DOHH2 (cell line): ENCODE measurements around the gene IL1R1.

Source experiments
- H3F3A ChIP-seq: fragments of 200-600 bp; sonication (generic), shearing (Covaris generic); 2 replicates; pipeline ENCODE4 v1.6.0; 2016; ENCODE audit warnings: antibody characterized with exemption, mild to moderate bottlenecking; ENCODE audit not compliant: control insufficient read depth, insufficient read depth
- H3K27ac ChIP-seq: fragments of 200-600 bp; sonication (generic); 2 replicates; pipeline ENCODE4 v1.5.1; 2014; ENCODE audit warnings: low read depth, mild to moderate bottlenecking, low read length, moderate library complexity
- H3K27me3 ChIP-seq: fragments of 200-600 bp; sonication (generic); 2 replicates; pipeline ENCODE4 v1.6.1; 2014; ENCODE audit warnings: mild to moderate bottlenecking, low read length, mixed read lengths; ENCODE audit not compliant: control insufficient read depth
- H3K36me3 ChIP-seq: fragments of 200-600 bp; sonication (generic); 2 replicates; pipeline ENCODE4 v1.6.1; 2014; ENCODE audit warnings: mild to moderate bottlenecking, low read length, moderate library complexity, mixed read lengths; ENCODE audit not compliant: control insufficient read depth
- H3K4me1 ChIP-seq: fragments of 200-600 bp; sonication (generic); 2 replicates; pipeline ENCODE4 v1.6.1; 2014; ENCODE audit warnings: mild to moderate bottlenecking, low read length, mixed read lengths; ENCODE audit not compliant: control insufficient read depth
- H3K4me2 ChIP-seq: fragments of 200-600 bp; sonication (generic); 2 replicates; pipeline ENCODE4 v1.6.0; 2014; ENCODE audit warnings: mild to moderate bottlenecking, low read length, moderate library complexity
- H3K4me3 ChIP-seq: fragments of 200-600 bp; sonication (generic); 2 replicates; pipeline ENCODE4 v1.5.1; 2014; ENCODE audit warnings: mild to moderate bottlenecking, low read length, mixed read lengths
- H3K79me2 ChIP-seq: fragments of 200-600 bp; sonication (generic); 2 replicates; pipeline ENCODE4 v1.6.1; 2014; ENCODE audit warnings: mild to moderate bottlenecking, low read length, mixed read lengths; ENCODE audit not compliant: control insufficient read depth
- H3K9me2 ChIP-seq: fragments of 200-600 bp; sonication (generic); replicated peaks from 2 replicates; pipeline ENCODE4 v1.6.1; 2014; ENCODE audit warnings: mild to moderate bottlenecking, low read length, mixed read lengths; ENCODE audit not compliant: control insufficient read depth
- H3K9me3 ChIP-seq: fragments of 200-600 bp; sonication (generic); 2 replicates; pipeline ENCODE4 v1.6.1; 2014; ENCODE audit warnings: antibody characterized with exemption, low read length, mixed read lengths; ENCODE audit not compliant: control insufficient read depth, insufficient read depth
- H4K20me1 ChIP-seq: fragments of 200-600 bp; sonication (generic); 2 replicates; pipeline ENCODE4 v1.6.0; 2014; ENCODE audit warnings: low read depth, mild to moderate bottlenecking, antibody characterized with exemption, low read length, moderate library complexity; ENCODE audit not compliant: control insufficient read depth, insufficient read depth
- CTCF ChIP-seq: fragments of 200-600 bp; sonication (generic); IDR thresholded peaks from one replicate; pipeline ENCODE4 v1.5.1; 2014; ENCODE audit warnings: antibody characterized with exemption, mild to moderate bottlenecking, low read depth, low read length; ENCODE audit not compliant: poor library complexity, severe bottlenecking
- EZH2phosphoT487 ChIP-seq: fragments of 200-600 bp; sonication (generic); IDR thresholded peaks from 2 replicates; pipeline ENCODE4 v1.6.1; 2017; ENCODE audit warnings: borderline replicate concordance, mild to moderate bottlenecking, antibody characterized with exemption, low read length, moderate library complexity, mixed read lengths

The IL1R1 gene

DNA sequence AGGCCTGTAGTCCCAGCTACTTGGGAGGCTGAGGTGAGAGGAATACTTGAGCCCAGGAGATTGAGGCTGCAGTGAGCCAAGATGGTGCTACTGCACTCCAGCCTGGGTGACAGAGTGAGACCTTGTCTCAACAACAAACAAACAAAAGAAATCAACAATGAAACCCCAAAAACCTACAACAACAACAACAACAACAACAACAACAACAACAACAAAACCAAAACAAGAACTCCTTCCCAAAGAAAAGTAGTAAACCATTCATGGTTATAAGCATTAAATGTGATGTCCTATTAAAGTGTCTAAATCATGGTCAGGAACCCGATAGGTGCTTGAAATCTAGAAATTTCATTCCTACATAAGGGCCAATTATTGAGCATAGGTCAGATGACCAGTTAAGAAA is 13.5 kb upstream of the IL1R1 start:
- Histone ChIP-seq H3K9me3 (no peaks in the 10 kb centered on the region), H3K9me2 (no peaks in the 10 kb centered on the region; the same call in 1 of the 2 replicates), H3K4me1 (no peaks in the 10 kb centered on the region), H3K36me3 (no peaks in the 10 kb centered on the region), H4K20me1 (no peaks in the 10 kb centered on the region), H3F3A (no peaks in the 10 kb centered on the region), H3K27me3 (no peaks in the 10 kb centered on the region), H3K27ac (no peak overlapping the region), H3K79me2 (no peaks in the 10 kb centered on the region), H3K4me2 (no peak overlapping the region), H3K4me3 (no peak overlapping the region)
- TF ChIP-seq CTCF: no peak

DNA sequence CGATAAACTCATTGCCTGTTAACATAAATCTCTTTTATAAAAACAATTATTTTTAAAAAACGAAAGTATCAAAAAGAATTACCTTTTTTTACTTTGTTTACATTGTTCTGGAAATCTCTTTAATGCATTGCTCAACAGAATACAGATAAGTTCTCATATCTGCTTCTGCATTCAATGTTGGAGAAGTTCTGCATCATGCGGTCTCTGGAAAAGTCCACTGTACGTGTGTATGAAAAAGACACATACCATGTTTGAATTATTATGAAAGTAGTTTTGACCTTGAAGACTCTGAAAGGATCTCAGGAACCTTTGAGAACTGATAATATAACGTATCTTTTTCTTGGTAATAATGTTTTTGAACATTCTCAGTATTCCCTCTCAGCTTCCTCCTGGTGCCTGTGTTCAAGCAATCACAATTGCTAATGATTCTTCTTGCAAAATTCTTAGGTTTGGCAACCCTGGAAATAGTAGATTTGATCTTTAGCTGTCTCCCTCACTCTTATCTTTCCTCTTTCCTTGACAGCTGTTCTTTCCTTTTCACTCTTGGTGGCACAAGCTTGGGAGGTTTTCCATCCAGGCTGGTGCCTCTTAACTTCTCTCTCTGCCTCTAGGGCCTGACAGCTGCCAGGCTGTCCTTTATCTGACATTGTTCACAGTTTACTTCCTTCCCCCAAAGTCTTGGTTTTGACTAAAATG is 12.4 kb upstream of the IL1R1 start:
- H3F3A ChIP-seq: no peaks in the 10 kb centered on the region
- no peaks in the 10 kb centered on the region for H3K9me3 ChIP-seq
- no peak overlapping the region for H3K4me2 ChIP-seq
- TF ChIP-seq EZH2phosphoT487 (no peak), CTCF (no peak)
- no peak overlapping the region for H3K4me3 ChIP-seq
- no peaks in the 10 kb centered on the region for H3K27me3 ChIP-seq
- H3K36me3 ChIP-seq: no peaks in the 10 kb centered on the region
- H3K4me1 ChIP-seq: no peaks in the 10 kb centered on the region
- H3K79me2 ChIP-seq: no peaks in the 10 kb centered on the region
- H3K27ac ChIP-seq: no peak overlapping the region
- H3K9me2 ChIP-seq: no peaks in the 10 kb centered on the region; the same call in 1 of the 2 replicates
- no peaks in the 10 kb centered on the region for H4K20me1 ChIP-seq

GRCh38 chr2:102130647-102130991 is 11.9 kb upstream of the IL1R1 start:
- H4K20me1 ChIP-seq: no peaks in the 10 kb centered on the region
- no peaks in the 10 kb centered on the region for H3F3A ChIP-seq
- H3K36me3 ChIP-seq: no peaks in the 10 kb centered on the region
- no peaks in the 10 kb centered on the region for H3K27me3 ChIP-seq
- H3K4me2 ChIP-seq: no peak overlapping the region
- no peak overlapping the region for H3K4me3 ChIP-seq
- no peaks in the 10 kb centered on the region for H3K9me3 ChIP-seq
- TF ChIP-seq EZH2phosphoT487 (no peak), CTCF (no peak)
- no peaks in the 10 kb centered on the region; the same call in 1 of the 2 replicates for H3K9me2 ChIP-seq
- H3K79me2 ChIP-seq: no peaks in the 10 kb centered on the region
- no peaks in the 10 kb centered on the region for H3K4me1 ChIP-seq
- no peak overlapping the region for H3K27ac ChIP-seq

GRCh38 chr2:102131564-102131963 is 11.0 kb upstream of the IL1R1 start:
- H3K27me3 ChIP-seq: no peaks in the 10 kb centered on the region
- no peaks in the 10 kb centered on the region for H4K20me1 ChIP-seq
- H3K36me3 ChIP-seq: no peaks in the 10 kb centered on the region
- H3K4me3 ChIP-seq: no peak overlapping the region
- TF ChIP-seq CTCF (no peak), EZH2phosphoT487 (no peak)
- no peaks in the 10 kb centered on the region for H3K9me3 ChIP-seq
- no peak overlapping the region for H3K27ac ChIP-seq
- H3F3A ChIP-seq: no peaks in the 10 kb centered on the region
- H3K9me2 ChIP-seq: no peaks in the 10 kb centered on the region; the same call in 1 of the 2 replicates
- H3K4me1 ChIP-seq: no peaks in the 10 kb centered on the region
- no peak overlapping the region for H3K4me2 ChIP-seq
- no peaks in the 10 kb centered on the region for H3K79me2 ChIP-seq
